ENCODE results near the gene DTX3. TPM values are rescaled to one million over a fixed set of nuclear protein-coding genes. Genes with fewer than 3 reads are reported as not detected.
"Not testable (repeated sequence)": the region's sequence is repeated elsewhere in the genome, so short reads cannot be mapped to it uniquely, and the experiment has no call there.

DTX3 gene
- polyA plus RNA-seq, 1 donor from 2014 or later = 141 TPM

GRCh38 chr12:57558864-57559263 is 45.8 kb upstream of the DTX3 start:
- Histone ChIP-seq H3K36me3 (ENCODE audit: insufficient read depth, low read length) (peaks cover under 1% of the 10 kb centered on the region), H3K79me2 (replicated peaks; ENCODE audit: insufficient read depth, low read length) (peaks cover 52% of the 10 kb centered on the region), H3K9me3 (ENCODE audit: low read length) (no peaks in the 10 kb centered on the region), H2AFZ (ENCODE audit: low read depth, low read length) (no peak overlapping the region), H3K9ac (ENCODE audit: low read length) (no peak overlapping the region), H3K27me3 (ENCODE audit: insufficient read depth, low read depth, low read length) (no peaks in the 10 kb centered on the region), H3F3A (ENCODE audit: insufficient read depth, low read length, poor library complexity, severe bottlenecking) (peaks cover 3% of the 10 kb centered on the region), H3K9me2 (ENCODE audit: insufficient read depth, low read length) (no peaks in the 10 kb centered on the region), H3K27ac (ENCODE audit: low read length) (no peak overlapping the region), H3K4me3 (ENCODE audit: low read length) (no peak overlapping the region), H3K4me2 (ENCODE audit: low read length) (no peak overlapping the region), H4K20me1 (ENCODE audit: insufficient read depth) (peaks cover 5% of the 10 kb centered on the region)
- TF ChIP-seq TAF1 (IDR thresholded peaks at IDR 0.05; ENCODE audit: low read depth) = no peak
- no peak for TF ChIP-seq REST (IDR thresholded peaks at IDR 0.05; ENCODE audit: borderline replicate concordance)
- TF ChIP-seq SMC3 (conservative IDR thresholded peaks at IDR 0.05; ENCODE audit: poor library complexity) = no peak
- no peak for TF ChIP-seq EP300 (conservative IDR thresholded peaks at IDR 0.05; ENCODE audit: poor library complexity, severe bottlenecking)
- TF ChIP-seq POLR2AphosphoS5 (IDR thresholded peaks at IDR 0.05) = no peak
- TF ChIP-seq MXI1 (conservative IDR thresholded peaks at IDR 0.05; ENCODE audit: poor library complexity, severe bottlenecking) = no peak
- TF ChIP-seq, protein P1, sequence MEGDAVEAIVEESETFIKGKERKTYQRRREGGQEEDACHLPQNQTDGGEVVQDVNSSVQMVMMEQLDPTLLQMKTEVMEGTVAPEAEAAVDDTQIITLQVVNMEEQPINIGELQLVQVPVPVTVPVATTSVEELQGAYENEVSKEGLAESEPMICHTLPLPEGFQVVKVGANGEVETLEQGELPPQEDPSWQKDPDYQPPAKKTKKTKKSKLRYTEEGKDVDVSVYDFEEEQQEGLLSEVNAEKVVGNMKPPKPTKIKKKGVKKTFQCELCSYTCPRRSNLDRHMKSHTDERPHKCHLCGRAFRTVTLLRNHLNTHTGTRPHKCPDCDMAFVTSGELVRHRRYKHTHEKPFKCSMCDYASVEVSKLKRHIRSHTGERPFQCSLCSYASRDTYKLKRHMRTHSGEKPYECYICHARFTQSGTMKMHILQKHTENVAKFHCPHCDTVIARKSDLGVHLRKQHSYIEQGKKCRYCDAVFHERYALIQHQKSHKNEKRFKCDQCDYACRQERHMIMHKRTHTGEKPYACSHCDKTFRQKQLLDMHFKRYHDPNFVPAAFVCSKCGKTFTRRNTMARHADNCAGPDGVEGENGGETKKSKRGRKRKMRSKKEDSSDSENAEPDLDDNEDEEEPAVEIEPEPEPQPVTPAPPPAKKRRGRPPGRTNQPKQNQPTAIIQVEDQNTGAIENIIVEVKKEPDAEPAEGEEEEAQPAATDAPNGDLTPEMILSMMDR (IDR thresholded peaks at IDR 0.05; ENCODE audit: poor library complexity, severe bottlenecking) = no peak
- no peak for TF ChIP-seq RAD21 (conservative IDR thresholded peaks at IDR 0.05)
- TF ChIP-seq EZH2 (IDR thresholded peaks at IDR 0.05; ENCODE audit: borderline replicate concordance, insufficient read depth, low read length, poor library complexity, severe bottlenecking) = no peak

- TF ChIP-seq MXI1 (conservative IDR thresholded peaks at IDR 0.05; ENCODE audit: poor library complexity, severe bottlenecking) (no peak), EZH2 (IDR thresholded peaks at IDR 0.05; ENCODE audit: borderline replicate concordance, insufficient read depth, low read length, poor library complexity, severe bottlenecking) (no peak), REST (IDR thresholded peaks at IDR 0.05; ENCODE audit: borderline replicate concordance) (no peak), TAF1 (IDR thresholded peaks at IDR 0.05; ENCODE audit: low read depth) (no peak), POLR2AphosphoS5 (IDR thresholded peaks at IDR 0.05) (no peak), RAD21 (conservative IDR thresholded peaks at IDR 0.05) (no peak)
- TF ChIP-seq, protein P1 (IDR thresholded peaks at IDR 0.05; ENCODE audit: poor library complexity, severe bottlenecking) = no peak
- no peak overlapping the region for H3K4me3 ChIP-seq (ENCODE audit: low read length)
Measured at GRCh38 chr12:57560516-57560915, 44.1 kb upstream of the DTX3 start.

DNA sequence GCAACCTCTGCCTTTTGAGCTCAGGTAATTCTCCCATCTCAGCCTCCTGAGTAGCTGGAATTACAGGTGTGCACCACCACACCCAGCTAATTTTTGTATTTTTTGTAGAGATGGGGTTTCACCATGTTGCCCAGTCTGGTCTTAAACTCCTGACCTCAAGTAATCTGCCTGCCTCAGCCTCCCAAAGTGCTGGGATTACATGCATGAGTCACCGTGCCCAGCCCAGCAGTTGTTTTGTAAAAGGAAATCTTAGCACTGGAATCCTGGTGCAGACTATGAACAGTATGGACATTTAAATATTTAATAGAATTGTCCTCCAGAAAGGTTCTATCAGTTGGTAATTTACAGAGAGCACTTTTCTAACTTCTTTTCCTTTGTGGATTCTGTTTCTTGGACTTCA is 43.5 kb upstream of the DTX3 start:
- H3F3A ChIP-seq (ENCODE audit: insufficient read depth, low read length, poor library complexity, severe bottlenecking); H4K20me1 ChIP-seq (ENCODE audit: insufficient read depth); H3K9me3 ChIP-seq (ENCODE audit: low read length); H2AFZ ChIP-seq (ENCODE audit: low read depth, low read length); H3K4me3 ChIP-seq (ENCODE audit: low read length); H3K4me2 ChIP-seq (ENCODE audit: low read length); H3K36me3 ChIP-seq (ENCODE audit: insufficient read depth, low read length); H3K27ac ChIP-seq (ENCODE audit: low read length); H3K27me3 ChIP-seq (ENCODE audit: insufficient read depth, low read depth, low read length); H3K9me2 ChIP-seq (ENCODE audit: insufficient read depth, low read length); H3K9ac ChIP-seq (ENCODE audit: low read length): not testable (repeated sequence)
- peaks cover 37% of the 10 kb centered on the region for H3K79me2 ChIP-seq (replicated peaks; ENCODE audit: insufficient read depth, low read length)

More at GRCh38 chr12:57560516-57560915, 44.1 kb upstream of the DTX3 start:
- Histone ChIP-seq H3K9me2 (ENCODE audit: insufficient read depth, low read length) (no peaks in the 10 kb centered on the region), H3K9me3 (ENCODE audit: low read length) (no peaks in the 10 kb centered on the region), H3F3A (ENCODE audit: insufficient read depth, low read length, poor library complexity, severe bottlenecking) (no peaks in the 10 kb centered on the region), H3K9ac (ENCODE audit: low read length) (no peak overlapping the region), H3K4me2 (ENCODE audit: low read length) (no peak overlapping the region), H3K27ac (ENCODE audit: low read length) (no peak overlapping the region), H4K20me1 (ENCODE audit: insufficient read depth) (no peaks in the 10 kb centered on the region), H3K36me3 (ENCODE audit: insufficient read depth, low read length) (peaks cover 7% of the 10 kb centered on the region), H2AFZ (ENCODE audit: low read depth, low read length) (no peak overlapping the region), H3K79me2 (replicated peaks; ENCODE audit: insufficient read depth, low read length) (peaks cover 37% of the 10 kb centered on the region), H3K27me3 (ENCODE audit: insufficient read depth, low read depth, low read length) (no peaks in the 10 kb centered on the region)
